ENCODE measurements around the gene AKAP12.

The AKAP12 gene

DNA sequence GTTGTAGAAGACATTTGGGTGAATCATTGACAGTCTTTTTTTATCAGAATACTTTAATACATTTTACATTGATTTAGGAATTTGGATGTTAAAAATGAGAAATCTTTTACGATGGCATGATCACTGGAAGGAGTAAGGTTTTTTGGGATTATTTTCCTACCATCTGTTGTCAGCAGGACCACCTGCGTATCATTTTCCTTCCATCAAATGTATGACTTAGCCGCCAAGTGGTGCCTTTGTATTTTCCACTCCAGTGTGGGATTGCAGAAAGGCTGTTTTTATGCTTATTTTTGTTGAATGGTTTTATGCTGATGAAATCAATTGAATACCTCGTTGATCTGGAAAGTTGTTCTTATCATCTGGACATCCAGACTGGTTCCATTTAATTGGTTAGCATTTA lies 35.8 kb downstream of the AKAP12 start:
- no peak for DNase-seq
- Histone ChIP-seq H3K9me3 (ENCODE audit: severe bottlenecking) (no peaks in the 10 kb centered on the region), H3K36me3 (no peaks in the 10 kb centered on the region), H3K27ac (no peak overlapping the region), H3K4me3 (ENCODE audit: low read depth, low read length) (no peak overlapping the region), H3K27me3 (ENCODE audit: insufficient read depth, low read depth, severe bottlenecking) (no peaks in the 10 kb centered on the region)
- TF ChIP-seq, protein P1, sequence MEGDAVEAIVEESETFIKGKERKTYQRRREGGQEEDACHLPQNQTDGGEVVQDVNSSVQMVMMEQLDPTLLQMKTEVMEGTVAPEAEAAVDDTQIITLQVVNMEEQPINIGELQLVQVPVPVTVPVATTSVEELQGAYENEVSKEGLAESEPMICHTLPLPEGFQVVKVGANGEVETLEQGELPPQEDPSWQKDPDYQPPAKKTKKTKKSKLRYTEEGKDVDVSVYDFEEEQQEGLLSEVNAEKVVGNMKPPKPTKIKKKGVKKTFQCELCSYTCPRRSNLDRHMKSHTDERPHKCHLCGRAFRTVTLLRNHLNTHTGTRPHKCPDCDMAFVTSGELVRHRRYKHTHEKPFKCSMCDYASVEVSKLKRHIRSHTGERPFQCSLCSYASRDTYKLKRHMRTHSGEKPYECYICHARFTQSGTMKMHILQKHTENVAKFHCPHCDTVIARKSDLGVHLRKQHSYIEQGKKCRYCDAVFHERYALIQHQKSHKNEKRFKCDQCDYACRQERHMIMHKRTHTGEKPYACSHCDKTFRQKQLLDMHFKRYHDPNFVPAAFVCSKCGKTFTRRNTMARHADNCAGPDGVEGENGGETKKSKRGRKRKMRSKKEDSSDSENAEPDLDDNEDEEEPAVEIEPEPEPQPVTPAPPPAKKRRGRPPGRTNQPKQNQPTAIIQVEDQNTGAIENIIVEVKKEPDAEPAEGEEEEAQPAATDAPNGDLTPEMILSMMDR (IDR thresholded peaks at IDR 0.05; ENCODE audit: low read depth, low read length) = no peak

DNA sequence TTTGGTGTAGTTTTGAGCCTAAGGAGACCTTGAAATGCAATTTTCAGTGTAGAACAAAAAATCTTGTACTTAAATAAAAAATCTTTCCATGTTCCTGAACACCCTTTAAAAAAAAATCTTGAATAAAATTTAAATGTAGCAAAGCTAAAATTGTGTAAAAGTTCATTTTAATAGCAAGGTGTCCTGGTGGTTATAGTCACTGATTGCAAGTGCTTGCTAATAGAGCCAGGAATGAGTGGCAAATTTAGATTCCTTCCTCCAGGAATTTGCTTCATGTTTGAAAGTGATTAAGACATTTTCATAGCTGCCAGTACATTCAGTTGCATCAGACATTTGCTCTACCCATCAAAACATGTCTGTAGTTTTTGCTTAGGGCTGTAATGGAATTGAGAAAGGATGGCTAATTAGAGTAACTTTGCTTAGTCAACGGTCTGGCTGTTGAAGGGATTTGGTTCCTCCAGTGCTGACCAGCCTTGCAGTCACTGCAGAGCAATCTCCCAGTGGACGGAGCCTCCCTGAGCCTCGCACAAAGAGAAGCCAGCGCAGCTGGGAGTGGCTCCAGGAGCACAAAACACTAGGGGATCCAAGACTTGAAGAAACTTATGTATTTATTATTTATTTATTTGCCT lies 36.5 kb downstream of the AKAP12 start:
- Histone ChIP-seq H3K27ac (no peak overlapping the region), H3K9me3 (ENCODE audit: severe bottlenecking) (no peaks in the 10 kb centered on the region), H3K27me3 (ENCODE audit: insufficient read depth, low read depth, severe bottlenecking) (no peaks in the 10 kb centered on the region), H3K36me3 (no peaks in the 10 kb centered on the region), H3K4me3 (ENCODE audit: low read depth, low read length) (no peak overlapping the region)
- TF ChIP-seq, protein P1 (IDR thresholded peaks at IDR 0.05; ENCODE audit: low read depth, low read length) = no peak
- DNase-seq = no peak

DNA sequence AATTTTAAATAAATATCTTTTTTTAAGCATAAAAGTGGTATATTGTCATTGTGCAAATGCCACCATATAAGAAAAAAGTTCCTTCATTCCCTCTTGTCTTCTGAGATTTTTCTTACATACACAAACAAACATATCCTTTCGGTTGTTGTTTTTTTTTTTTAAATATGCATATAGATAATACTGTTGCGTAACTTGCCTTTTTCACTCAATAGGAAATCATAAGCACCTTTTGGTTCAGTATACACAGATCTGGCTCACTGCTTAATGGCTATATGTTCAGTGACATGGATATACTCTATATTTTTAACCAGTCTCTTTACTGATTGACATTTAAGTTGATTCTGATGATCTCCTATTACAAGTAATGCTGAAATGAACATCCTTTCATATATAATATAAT lies 40.1 kb downstream of the AKAP12 start:
- DNase-seq = no peak
- TF ChIP-seq, protein P1 (IDR thresholded peaks at IDR 0.05; ENCODE audit: low read depth, low read length) = no peak
- Histone ChIP-seq H3K36me3 (no peaks in the 10 kb centered on the region), H3K9me3 (ENCODE audit: severe bottlenecking) (no peaks in the 10 kb centered on the region), H3K27me3 (ENCODE audit: insufficient read depth, low read depth, severe bottlenecking) (no peaks in the 10 kb centered on the region), H3K4me3 (ENCODE audit: low read depth, low read length) (no peak overlapping the region), H3K27ac (no peak overlapping the region)

DNA sequence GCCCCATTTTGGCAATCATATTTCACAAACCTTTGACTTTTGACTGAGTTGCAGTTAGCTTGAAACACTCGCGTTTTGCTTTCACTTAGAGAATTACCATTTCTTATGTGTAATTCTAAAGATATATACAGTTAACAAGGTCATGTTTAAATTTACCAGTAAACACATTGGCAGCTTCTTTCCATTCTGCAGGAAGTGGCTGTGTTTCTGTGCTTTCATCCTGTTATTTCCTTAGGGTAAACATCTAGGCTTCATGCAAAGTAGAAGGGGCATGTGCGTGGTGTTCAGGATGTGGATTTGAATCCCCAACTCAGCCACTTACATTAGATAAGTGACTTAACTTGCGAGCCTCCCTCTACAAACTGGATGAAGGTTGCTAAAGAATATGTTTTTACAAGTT lies 41.1 kb downstream of the AKAP12 start:
- Histone ChIP-seq H3K4me3 (ENCODE audit: low read depth, low read length) (no peak overlapping the region), H3K36me3 (no peaks in the 10 kb centered on the region), H3K27ac (no peak overlapping the region), H3K9me3 (ENCODE audit: severe bottlenecking) (no peaks in the 10 kb centered on the region), H3K27me3 (ENCODE audit: insufficient read depth, low read depth, severe bottlenecking) (no peaks in the 10 kb centered on the region)
- DNase-seq = no peak
- TF ChIP-seq, protein P1 (IDR thresholded peaks at IDR 0.05; ENCODE audit: low read depth, low read length) = no peak

DNA sequence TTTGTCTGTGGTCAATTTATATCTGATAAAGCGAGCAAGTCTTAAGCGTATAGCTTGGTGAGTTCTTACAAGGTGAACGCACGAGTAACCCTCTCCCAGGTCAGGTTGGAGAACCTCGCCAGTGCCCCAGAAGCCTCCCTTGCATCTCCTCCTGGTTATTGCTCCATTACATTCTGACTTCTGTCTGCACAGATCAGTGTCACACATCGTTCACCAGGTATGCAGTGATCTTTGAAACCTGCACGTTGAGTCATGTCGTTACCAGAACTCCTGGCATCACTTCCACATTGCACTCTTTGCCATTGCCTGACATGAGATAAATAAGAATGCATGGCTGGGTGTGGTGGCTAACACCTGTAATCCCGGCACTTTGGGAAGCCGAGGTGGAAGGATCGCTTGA lies 44.2 kb downstream of the AKAP12 start:
- no peaks in the 10 kb centered on the region for H3K9me3 ChIP-seq (ENCODE audit: severe bottlenecking)
- TF ChIP-seq, protein P1 (IDR thresholded peaks at IDR 0.05; ENCODE audit: low read depth, low read length) = no peak
- H3K27ac ChIP-seq = no peak overlapping the region
- no peak overlapping the region for H3K4me3 ChIP-seq (ENCODE audit: low read depth, low read length)
- no peak for DNase-seq
- no peaks in the 10 kb centered on the region for H3K36me3 ChIP-seq
- H3K27me3 ChIP-seq (ENCODE audit: insufficient read depth, low read depth, severe bottlenecking) = no peaks in the 10 kb centered on the region

DNA sequence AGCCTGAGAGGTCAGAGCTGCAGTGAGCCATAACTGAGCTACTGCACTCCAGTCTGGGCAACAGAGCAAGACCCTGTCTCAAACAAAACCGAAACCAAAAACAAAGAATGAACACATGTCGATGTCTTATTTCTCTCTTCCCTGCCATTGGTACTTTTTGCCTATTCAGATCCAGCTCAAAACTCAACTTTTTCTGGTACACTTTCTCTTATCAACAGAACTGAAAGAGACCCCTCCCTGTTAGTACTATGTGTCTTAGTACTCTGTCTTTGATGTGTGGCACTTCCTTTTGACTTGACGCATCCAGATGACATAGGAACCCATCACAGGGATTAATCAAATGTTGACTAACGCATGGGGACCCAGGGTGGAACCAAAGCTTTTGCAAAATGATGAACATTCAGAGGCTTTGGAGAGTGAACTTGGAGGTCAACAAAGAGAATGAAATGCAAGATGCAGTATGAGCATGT lies 44.8 kb downstream of the AKAP12 start:
- H3K4me3 ChIP-seq (ENCODE audit: low read depth, low read length) = no peak overlapping the region
- TF ChIP-seq, protein P1 (IDR thresholded peaks at IDR 0.05; ENCODE audit: low read depth, low read length) = no peak
- no peak overlapping the region for H3K27ac ChIP-seq
- no peak for DNase-seq
- H3K27me3 ChIP-seq (ENCODE audit: insufficient read depth, low read depth, severe bottlenecking) = no peaks in the 10 kb centered on the region
- H3K9me3 ChIP-seq (ENCODE audit: severe bottlenecking) = no peaks in the 10 kb centered on the region
- H3K36me3 ChIP-seq = no peaks in the 10 kb centered on the region

Data from WERI-Rb-1 (cell line).